GM06990 (cell line): Measurements from ENCODE around the gene SEC14L5.
A peak's percentile ranks its signal among the peaks of the same experiment; 100 is the strongest.

Source experiments
- DNase-seq: peaks from one replicate; pipeline ENCODE4 v3.0.0-alpha.2; 2011; ENCODE audit not compliant: insufficient read length; ENCODE audit errors: extremely low read depth
- H3K27me3 ChIP-seq: replicated peaks from 2 replicates; pipeline ENCODE4 v1.6.0; 2011; ENCODE audit warnings: low read length; ENCODE audit not compliant: control insufficient read depth, insufficient read depth
- H3K36me3 ChIP-seq: 2 replicates; pipeline ENCODE4 v1.5.1; 2011; ENCODE audit warnings: low read length; ENCODE audit not compliant: control insufficient read depth, insufficient read depth
- H3K4me3 ChIP-seq: replicated peaks from 2 replicates; pipeline ENCODE4 v1.5.1; 2011; ENCODE audit warnings: low read depth, mild to moderate bottlenecking, control low read depth, low read length
- CTCF ChIP-seq: IDR thresholded peaks from 2 replicates; pipeline ENCODE4 v1.5.1; 2011; ENCODE audit warnings: low read length, control low read depth, mild to moderate bottlenecking, inconsistent platforms; ENCODE audit not compliant: insufficient read depth, poor library complexity, severe bottlenecking

The SEC14L5 gene

GRCh38 chr16:5020551-5020950, 62.4 kb downstream of the SEC14L5 start:
- H3K36me3 ChIP-seq: no peaks in the 10 kb centered on the region
- H3K27me3 ChIP-seq: no peaks in the 10 kb centered on the region
- no peak for DNase-seq
- no peak overlapping the region for H3K4me3 ChIP-seq
- TF ChIP-seq CTCF: no peak

- Histone ChIP-seq H3K27me3 (no peaks in the 10 kb centered on the region), H3K36me3 (0 out of 2 replicates have a peak, but pooled peaks cover 1% of the 10 kb centered on the region), H3K4me3 (no peak overlapping the region)
- DNase-seq: no peak
- no peak for TF ChIP-seq CTCF
These were observed 64.4 kb downstream of the SEC14L5 start for GRCh38 chr16:5022521-5022920.

GRCh38 chr16:5024632-5025031, 66.5 kb downstream of the SEC14L5 start:
- no peak overlapping the region for H3K4me3 ChIP-seq
- peaks cover 1% of the 10 kb centered on the region for H3K36me3 ChIP-seq
- H3K27me3 ChIP-seq: no peaks in the 10 kb centered on the region
- no peak for DNase-seq
- TF ChIP-seq CTCF: peak; percentile 6

GRCh38 chr16:5025171-5025632, 67.1 kb downstream of the SEC14L5 start:
- H3K27me3 ChIP-seq: no peaks in the 10 kb centered on the region
- peak; percentile 17 for TF ChIP-seq CTCF
- peaks cover 1% of the 10 kb centered on the region for H3K36me3 ChIP-seq
- no peak overlapping the region for H3K4me3 ChIP-seq
- DNase-seq: no peak

- peaks cover 1% of the 10 kb centered on the region for H3K36me3 ChIP-seq
- no peak for TF ChIP-seq CTCF
- H3K4me3 ChIP-seq: no peak overlapping the region
- no peaks in the 10 kb centered on the region for H3K27me3 ChIP-seq
- DNase-seq: no peak
These were observed 68.5 kb downstream of the SEC14L5 start for GRCh38 chr16:5026664-5027063.

GRCh38 chr16:5027086-5027485, 69.0 kb downstream of the SEC14L5 start:
- H3K4me3 ChIP-seq: no peak overlapping the region
- DNase-seq: no peak
- peaks cover 1% of the 10 kb centered on the region for H3K36me3 ChIP-seq
- H3K27me3 ChIP-seq: no peaks in the 10 kb centered on the region
- TF ChIP-seq CTCF: no peak
